Fibroblast of gingiva (primary cell): Measurements from ENCODE around the gene PIGN.

Experiments
- DNase-seq: peaks from one replicate; pipeline ENCODE4 v3.0.0-alpha.2; 2011; ENCODE audit warnings: low read depth

PIGN gene

GRCh38 chr18:62106271-62106670 is 80.6 kb downstream of the PIGN start:
- DNase-seq = no peak

GRCh38 chr18:62105376-62105775 is 81.5 kb downstream of the PIGN start:
- no peak for DNase-seq

- DNase-seq = no peak
Observed at GRCh38 chr18:62102221-62102620, 84.6 kb downstream of the PIGN start.

DNA sequence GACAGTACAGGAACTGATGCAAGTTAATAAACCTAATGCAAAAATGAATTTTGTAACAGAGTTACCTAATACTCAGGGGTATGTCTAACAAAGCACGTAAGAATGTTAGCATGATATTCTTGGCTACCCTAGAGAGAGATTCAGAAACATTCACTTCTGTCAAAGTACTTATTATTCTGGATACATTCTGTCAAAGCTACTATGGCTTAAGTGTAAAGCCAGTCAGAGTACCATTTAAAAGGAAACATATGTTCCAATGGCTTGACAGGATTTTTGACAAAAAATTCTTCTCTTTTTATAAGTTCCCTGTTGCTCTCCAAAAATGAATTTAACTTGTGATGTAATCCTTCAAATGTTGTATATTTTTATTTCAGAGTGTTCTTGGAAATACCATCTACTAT is 85.5 kb downstream of the PIGN start:
- DNase-seq = peak; percentile 27

DNA sequence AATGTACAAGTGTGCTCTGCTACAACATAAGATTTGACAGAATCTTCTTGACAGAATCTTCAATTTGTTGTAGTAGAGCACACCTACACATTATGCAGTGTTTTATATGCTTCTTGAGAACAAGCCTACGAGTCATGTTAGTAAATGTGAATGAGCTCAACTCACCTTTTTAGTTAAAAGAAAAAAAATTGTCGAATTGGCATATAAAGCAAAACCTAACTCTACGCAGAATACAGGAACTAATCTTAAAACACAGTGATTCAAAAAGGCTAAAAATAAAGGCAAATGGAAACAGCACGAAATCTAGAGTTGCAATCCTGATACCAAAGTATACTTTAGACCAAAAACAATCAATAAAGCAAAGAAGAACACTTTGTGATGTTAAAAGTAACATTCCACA is 87.9 kb downstream of the PIGN start:
- DNase-seq = no peak

DNA sequence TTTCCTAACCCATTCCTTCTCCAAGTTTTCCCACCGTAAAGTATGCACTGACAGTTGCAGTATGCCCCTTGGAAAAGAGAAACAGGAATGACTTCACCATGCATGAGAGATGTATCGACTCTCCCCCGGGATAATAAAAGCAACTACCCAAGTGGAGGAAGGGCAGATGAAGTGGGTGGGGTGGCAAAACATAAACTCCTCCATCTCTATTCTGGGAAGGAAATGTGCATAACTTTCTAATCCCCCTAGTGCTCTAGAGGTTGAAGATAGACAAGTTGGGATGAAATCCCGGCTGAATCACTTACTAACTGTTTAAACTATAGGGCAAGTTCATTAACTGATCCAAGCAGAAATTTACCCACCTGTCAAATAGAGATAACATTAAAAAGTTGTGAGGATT is 89.2 kb downstream of the PIGN start:
- no peak for DNase-seq

DNA sequence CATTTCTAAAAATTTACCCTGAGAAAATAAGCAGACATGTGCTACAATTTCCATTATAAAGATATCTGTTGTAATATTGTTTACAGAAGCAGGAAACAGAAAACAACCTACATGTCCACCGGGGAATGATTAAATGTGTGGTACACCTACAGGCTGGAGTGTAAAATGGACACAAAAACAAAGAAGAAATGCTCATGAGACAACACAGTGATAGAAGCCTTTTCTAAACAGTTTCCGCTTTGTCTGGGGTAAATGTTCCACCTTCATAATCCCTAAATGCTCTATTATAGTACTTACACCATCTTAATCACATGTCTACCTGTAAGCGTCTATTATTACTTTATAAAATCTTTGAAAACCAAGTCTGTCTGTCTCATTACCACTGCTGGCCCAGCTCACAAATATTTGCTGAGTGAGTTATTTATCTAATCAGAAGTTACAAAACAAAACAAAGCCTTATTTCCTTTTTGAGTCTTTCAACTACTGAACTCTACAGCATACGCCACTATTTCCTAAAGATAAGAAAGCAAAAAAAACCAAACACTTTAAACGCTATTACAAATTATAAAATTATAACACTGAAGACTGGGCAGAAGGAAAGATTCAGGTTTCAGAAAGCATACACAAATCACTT is 95.3 kb downstream of the PIGN start:
- no peak for DNase-seq

DNA sequence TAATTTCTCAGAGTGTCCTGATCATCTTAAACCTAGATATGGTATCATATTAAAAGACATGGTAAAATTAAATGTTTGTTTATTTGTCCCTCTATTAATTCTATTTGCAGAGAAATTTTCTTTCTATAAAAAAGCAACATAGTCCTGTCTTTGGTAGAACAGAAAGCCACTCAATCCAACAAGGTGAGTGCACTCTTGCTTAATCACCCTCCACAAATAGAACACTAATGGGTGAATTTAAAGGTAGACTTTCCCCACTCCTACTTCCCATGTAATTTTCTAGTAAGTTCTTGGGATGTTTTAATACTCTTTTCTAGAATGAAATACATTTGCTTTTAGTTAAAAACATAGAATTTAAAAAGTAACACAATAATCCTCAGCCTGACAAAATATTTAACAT is 97.7 kb downstream of the PIGN start:
- DNase-seq = no peak

- no peak for DNase-seq
Observed at GRCh38 chr18:62088156-62088555, 98.7 kb downstream of the PIGN start.

DNA sequence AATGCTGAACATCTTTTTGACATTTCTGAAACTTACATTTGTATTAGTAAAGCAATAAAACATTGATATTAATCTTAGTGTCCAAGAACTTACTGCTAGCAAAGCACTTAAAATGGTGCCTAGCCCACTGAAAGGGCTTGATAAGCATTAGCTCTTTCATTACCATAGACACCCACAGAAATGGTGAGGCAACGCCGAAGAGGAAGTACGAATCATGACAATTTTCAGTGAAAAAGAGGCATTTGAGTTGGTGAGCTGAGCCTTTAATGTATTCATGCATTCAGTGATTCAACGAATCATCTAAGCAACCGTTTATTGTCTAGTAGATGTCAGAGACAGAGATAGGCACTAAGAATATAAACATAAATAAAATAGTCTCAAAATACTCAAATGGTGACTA is 101.1 kb downstream of the PIGN start:
- no peak for DNase-seq

- no peak for DNase-seq
Observed at GRCh38 chr18:62081761-62082294, 105.0 kb downstream of the PIGN start.

- DNase-seq = no peak
Observed at GRCh38 chr18:62081248-62081647, 105.6 kb downstream of the PIGN start.

GRCh38 chr18:62080172-62080900 is 106.5 kb downstream of the PIGN start:
- no peak for DNase-seq

DNA sequence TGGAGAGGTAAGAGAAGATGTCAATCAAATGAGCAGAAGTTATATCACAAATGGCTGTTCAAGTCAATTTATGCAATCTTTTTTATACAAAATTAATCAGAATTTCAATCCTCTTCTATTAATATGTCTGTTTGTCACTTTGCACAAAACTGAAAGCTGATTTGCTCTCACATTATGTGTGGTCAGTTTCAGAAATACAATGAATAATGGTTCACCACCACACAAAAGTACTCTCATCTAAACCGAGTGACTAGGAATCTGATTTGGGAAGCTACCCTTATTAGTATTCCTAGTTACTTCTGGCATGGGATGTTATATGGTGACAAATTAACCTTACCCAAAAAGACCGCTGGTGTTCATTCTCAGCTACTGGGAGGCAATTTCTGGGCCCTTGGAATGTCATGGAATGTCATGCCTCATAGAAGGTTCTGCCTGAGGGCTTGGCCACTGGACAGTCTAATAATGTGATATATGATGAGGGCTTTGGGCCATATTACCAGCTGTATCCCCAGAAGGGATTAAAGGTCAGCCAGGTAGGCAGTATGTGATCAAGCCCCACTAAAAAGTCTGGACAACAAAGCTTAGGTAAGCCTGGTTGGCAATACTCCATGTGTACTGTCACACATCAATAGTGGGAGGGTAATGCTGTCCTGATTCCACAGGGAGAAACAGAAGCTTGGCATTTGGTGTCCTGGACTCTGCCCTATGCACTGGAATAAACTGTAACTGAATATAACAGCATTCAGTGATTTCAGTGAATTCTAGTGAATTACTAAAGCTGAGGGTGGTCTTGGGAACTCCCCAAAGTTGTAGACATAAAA is 113.2 kb downstream of the PIGN start:
- DNase-seq = no peak

- no peak for DNase-seq
Observed at GRCh38 chr18:62072370-62072769, 114.5 kb downstream of the PIGN start.

- DNase-seq = no peak
Observed at GRCh38 chr18:62071071-62071470, 115.8 kb downstream of the PIGN start.

DNA sequence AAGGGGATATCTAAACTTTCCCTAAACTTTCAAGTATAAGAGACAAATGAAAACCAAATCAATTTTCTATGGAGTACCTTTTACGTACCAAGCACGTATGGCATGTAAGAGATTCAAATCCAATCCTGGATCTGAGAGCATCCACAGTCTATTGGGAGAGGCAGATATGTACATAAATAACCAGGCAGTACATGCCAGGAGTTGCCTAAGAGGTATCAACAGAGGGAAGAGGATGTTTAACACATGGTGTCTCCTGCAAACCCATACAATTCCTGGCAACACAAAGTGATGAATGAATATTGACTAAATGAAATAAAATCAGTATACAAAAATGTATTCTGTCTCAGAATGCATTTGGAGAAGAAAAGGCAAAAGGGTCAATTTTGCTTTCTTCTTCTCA is 116.6 kb downstream of the PIGN start:
- peak; percentile 61 for DNase-seq

DNA sequence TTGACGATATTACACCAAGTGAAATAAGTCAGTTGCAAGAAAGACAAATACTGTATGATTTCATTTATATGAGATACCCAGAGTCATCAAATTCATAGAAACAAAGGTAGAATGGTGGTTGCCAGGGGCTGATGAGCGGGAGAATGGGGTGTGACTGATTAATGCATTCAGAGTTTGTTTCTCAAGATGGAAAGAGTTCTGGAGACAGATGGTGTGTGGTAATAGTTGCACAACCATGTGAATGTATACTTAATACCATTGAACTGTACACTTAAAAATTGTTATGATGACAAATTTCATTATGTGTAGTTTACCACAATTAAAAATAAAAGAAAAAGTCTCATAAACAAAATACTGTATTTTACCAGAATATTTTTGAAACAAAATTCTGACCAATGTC is 117.3 kb downstream of the PIGN start:
- DNase-seq = peak; percentile 63

DNA sequence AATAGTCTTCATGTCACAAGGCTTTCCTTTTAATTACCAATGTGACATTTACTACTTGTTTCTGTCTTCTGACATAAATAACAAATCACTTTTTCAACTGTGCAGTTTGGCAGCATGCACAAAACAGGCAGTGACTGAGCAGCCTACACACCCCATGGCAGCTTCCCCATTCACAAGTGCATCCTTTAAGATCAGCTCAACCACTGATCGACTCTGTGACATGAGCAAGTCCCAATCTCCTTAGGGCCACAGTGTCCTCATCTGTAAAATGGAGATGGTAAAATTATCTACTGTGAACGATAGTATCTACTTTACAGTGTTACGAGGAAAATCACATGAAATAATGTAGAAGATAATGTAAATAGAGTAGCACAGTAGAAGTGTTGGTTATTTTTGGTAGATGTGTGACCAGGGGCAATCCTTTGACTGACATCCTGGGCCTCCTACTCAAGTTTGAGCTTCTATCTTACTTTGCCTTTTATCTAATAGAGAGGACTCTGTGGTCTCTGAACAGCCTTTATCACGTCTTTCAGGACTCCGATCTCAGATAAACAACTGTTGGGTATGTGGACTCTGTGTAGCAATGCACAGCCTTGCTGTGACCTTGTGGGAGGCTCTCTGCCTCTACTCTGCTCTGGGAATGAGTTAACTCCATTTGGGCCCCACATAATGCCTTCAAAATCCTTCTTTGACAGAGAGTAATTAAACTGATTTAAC is 120.6 kb downstream of the PIGN start:
- DNase-seq = no peak

DNA sequence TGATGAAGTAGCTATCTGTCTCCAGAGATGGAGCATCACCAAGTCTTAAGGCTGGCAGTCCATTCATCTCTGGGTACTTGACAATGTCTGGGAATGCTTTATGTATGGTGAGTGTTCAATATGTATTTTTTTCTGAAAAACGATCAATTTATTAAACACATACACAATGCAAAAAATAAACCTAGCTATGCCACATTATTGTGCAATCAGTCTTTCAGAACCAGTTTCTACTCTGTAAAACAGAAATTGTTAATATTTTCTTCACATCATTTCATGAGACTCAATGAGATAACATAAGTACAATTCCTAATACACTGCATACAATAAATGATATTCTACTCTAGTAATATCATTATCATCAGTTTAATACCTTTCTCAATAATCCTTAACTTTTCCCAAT is 122.5 kb downstream of the PIGN start:
- DNase-seq = no peak

GRCh38 chr18:62061821-62062478 is 124.9 kb downstream of the PIGN start:
- DNase-seq = no peak

DNA sequence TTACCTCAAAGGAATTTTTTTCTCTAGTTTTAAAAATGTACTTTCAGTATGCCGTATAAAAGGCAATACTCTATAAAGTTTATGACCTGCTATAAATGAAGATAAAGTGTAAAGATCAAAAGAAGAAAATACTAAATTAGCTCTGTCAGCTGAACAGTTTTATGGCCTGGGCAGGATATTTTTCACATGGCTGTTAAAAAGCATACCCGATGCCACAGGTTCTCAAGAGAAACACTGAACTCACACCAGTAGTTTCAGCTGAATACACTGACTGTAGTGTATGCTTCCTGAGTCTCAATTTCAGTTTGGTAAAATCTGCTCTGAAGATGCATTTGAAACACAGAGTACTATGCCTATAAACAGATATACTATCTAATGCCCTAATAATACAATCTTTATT is 126.0 kb downstream of the PIGN start:
- no peak for DNase-seq
